Embryonic facial prominence (tissue), 1 donor: Measurements from ENCODE around the gene MAN2B2.
"Not testable (repeated sequence)": the region's sequence is repeated elsewhere in the genome, so short reads cannot be mapped to it uniquely, and the experiment has no call there.

ENCODE experiments used
- DNase-seq: peaks from one replicate; pipeline ENCODE4 v3.0.0-alpha.2; 2016; ENCODE audit errors: extremely low spot score

MAN2B2 gene

DNA sequence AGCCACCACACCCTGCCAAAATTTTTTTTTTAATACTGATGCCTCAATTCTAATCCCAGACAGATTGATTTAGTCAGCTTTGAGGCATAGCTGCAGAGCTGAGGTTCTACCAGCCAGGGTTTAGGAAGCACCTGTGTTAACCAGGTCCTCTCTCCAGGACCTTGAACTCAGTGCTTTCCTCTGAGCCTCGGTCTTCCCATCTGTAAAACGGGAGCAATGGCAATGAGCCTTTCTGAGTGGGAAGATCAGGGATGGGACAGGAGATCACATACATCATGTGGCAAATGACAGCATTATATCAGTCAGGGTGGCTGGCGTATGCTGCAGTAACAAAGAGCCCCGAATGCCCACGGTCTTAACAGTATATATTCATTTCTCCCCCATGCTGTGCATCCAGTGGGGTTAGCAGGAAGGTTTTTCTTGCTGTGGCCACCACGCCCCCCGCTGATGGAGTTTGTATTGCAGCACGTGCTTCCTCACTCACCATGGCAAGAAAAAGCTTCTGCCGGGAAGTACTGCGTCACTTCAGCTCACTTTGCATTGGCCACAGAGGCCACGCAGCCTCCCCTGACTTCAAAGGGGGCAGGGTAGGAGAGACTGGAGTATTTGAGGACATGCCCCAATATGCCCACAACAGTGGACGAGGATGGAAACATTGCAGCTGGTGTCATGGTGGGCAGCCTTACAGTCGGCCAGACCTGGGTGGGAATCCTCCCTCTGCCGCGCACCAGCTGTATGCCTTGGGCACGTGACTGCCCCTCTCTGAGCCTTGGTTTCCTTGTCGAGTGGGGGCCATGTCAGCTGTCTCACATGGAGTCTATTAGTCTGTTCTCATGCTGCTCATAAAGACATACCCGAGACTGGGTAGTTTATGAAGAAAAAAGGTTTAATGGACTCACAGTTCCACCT lies 41.4 kb downstream of the MAN2B2 start:
- no peak for DNase-seq

DNA sequence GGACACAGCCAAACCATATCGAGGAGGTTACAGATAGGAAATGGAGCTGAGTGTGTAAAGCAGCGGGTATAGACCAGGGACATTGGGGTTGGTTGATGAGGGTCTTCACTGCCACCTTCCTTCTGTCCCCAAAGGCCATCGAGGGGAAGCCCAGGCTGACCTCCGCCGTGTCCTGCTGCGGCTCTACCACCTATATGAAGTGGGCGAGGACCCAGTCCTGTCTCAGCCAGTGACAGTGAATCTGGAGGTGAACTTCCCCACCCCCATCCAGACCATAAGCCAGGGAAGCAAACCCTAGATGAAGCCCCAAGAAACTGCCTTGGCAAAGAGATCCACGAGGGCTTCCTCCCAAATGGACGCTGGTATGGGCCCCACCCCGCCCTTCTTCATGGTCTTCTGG lies 42.3 kb downstream of the MAN2B2 start:
- no peak for DNase-seq

DNA sequence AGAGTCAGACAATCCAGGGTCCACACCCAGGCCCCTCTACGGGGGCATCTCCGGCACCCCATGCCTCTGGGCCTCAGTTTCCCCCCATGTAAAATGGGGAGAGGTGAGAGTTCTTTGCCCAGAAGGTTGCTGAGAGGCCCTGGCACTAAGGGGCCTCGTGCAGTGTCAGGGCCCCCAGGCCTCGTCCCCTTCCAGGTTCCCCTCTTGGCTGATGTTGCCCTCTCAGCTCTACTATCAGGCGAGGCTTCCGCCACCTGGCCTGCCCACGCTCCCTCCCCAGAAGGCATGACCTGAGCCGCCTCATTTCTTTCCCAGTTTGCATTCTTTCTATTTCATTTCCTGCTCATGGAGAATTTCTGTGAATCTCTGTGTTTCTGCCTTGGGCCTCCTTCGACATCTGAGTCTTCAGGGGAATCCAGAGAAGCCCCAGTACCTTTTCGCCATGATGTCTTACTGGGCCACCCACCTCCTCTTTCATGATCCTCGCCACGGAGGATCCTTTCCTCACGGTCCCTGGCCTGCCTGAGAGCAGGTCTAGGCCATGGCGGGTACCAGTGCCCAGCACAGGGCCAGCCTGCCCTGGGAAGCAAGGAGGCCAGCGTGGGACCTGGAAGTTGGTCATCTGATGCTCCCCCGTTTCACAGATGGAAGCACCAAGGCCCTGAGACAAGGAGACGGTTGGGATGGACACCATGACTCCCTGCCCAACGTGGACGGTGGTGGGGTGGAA lies 43.6 kb downstream of the MAN2B2 start:
- DNase-seq, result no peak

DNA sequence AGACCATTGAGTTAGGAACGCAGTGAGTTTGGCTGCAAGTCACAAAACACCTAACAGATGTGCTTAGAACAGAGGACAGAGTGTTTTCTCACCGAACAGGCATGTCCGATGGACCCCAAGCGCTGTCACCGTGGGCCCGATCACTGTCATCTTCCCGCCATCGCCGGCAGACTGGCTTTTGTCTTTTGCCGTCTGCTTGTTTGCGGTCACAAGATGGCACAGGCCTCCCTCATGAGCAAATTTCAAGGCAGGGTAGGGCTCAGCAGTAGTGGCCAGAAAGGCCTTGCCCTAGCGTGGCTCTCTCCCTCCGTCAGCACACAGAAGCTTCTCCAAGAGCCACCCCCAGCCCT lies 44.1 kb downstream of the MAN2B2 start:
- DNase-seq, result no peak

DNA sequence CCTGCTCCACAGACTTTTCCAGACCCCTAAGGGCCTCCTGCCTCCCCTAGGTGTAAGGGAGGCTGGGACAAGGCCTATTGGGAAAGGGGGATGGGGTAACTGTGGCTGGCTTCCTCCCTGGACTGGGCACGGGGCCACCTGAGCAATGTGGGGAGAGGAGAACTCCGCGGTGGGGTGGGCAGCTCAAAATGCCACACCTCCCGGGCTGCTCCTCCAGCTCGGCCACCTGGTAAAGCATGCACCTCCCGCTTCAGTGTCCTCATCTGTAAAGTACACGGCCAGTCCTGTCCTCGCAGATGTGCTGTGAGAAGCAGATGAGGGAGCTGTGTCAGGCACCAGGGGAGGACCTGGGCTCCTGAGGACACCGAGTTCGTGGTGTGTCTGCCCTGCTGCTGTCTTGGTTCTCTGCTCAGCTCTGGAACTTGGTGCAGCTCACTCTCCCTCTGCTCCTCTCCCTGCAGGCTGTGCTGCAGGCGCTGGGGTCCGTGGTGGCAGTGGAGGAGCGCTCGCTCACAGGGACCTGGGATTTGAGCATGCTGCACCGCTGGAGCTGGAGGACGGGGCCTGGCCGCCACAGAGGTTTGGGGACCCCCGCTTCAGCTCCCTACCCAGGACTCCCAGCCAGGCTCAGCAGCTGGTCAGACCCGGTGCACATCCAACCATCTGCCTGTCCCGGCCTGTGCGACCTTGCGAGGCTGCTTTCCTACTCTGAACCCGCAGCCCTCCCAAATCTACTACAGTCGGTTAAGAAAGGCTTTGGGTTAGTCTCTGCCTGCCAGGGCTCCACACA lies 44.7 kb downstream of the MAN2B2 start:
- no peak for DNase-seq

DNA sequence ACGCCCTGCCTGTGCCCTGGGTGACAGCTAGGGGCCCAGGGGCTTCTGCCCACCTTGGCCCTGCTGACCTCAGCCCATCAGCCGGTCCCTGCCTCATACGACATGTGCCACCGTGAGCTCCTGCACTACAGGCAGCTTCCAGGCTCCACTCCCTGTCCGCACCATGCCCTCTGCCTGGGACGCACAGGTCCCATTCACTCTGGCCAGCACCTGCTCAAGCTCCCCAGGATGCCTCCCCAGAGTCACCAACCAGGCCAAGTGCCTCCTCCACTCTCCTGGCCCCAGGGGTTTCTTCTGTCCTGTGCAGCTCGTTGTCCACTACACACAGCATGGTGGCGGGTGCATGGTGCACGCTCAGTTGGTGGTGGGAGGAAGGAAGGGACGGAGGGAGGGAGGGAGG lies 45.3 kb downstream of the MAN2B2 start:
- DNase-seq, result no peak

DNA sequence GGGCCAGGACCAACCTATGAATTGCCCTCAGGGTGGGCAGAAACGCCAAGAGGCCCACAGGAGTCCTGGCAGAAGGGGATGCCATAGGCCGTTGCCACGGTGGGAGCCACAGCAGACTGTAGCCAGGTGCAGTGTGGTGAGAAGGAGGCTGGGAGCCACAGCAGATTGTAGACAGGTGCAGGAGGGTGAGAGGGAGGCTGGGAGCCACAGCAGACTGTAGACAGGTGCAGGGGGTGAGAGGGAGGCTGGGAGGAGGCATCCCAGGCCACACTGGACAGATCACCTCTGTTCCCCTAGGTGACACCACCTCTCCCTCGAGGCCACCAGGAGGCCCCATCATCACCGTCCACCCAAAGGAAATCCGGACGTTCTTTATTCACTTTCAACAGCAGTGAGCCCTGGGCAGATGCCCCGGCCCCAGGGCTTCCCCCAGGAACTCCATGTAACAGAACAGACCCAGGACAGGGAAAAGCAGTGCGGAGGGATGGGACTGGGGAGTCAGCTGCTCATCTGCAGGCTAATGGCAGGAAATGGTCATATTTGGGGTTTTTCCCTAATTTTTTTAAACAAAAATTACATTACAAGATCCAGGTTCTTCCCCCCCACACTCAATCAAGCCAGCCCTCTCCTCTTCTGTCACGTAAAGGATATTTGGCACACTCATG lies 46.0 kb downstream of the MAN2B2 start:
- DNase-seq, result no peak

DNA sequence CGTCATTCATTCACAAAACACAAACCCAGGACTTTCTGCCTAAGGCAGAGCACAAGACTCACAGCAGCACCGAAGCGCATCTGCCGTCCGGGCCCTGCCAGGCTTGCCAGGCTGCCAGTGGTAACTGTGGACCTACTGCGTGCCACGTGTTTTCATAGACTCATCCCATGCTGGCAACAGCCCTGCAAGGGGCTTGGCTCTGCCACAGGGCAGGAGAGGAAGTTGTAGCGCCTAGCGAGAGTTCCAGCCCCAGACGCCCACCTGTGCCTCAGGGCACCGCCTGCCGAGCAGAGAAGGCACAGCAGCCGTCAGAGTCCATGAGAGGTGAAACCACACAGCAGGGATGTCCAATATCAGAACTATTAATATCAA lies 46.6 kb downstream of the MAN2B2 start:
- no peak for DNase-seq

DNA sequence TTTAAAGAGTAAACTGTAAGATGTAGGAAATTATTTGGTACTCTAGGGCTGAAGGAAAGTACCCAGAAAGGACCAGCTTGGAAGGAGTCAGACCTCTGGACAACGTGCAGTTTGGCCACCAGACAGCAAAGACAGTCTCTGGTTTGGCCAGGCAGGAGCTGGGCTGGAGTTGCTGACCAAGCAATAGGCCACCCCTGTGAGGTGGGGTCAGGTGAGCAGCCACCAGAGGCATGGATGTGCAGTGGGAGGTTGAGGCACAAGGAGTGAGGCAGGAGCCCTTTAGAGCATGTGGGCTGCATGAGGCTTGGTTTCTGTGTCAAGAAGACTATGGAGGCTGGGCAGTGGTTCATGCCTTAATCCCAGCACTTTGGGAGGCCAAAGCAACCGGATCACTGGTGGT lies 47.8 kb downstream of the MAN2B2 start:
- DNase-seq, result no peak

DNA sequence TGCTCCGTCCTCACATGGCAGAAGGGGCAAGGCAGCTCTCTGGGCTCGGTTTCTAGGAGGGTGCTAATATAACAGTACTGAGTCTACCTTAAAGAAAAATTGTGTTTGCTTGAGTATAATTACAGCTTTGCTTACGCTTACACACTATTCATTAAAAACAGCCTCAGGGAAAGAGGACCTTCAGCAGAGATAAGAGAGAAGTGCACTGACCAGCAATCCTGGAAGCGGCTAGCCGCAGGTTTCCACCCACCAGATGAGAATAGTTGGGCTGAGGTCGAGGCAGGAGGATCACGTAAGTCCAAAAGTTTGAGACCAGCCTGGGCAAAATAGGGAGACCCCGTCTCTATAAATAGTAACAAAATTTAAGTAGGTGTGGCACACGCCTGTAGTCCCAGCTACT lies 50.3 kb downstream of the MAN2B2 start:
- no peak for DNase-seq

DNA sequence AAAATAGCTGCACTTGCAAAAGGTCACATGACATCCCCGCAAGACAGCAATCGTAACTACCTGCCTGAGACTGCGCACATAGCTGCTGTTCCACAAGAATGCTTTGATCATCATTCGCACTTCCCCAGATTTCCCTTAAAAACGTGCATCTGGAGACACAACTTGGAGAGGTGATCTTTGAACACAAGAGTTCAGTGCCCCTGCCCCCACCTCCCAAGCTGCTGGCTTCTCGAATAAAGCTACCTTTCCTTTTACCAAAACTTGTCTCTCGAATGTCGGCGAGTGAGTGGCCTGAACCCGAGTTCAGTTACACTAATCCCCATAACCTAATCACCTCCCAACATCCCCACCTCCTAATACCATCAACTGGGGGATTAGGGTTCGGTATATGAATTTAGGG lies 51.1 kb downstream of the MAN2B2 start:
- DNase-seq, result no peak

DNA sequence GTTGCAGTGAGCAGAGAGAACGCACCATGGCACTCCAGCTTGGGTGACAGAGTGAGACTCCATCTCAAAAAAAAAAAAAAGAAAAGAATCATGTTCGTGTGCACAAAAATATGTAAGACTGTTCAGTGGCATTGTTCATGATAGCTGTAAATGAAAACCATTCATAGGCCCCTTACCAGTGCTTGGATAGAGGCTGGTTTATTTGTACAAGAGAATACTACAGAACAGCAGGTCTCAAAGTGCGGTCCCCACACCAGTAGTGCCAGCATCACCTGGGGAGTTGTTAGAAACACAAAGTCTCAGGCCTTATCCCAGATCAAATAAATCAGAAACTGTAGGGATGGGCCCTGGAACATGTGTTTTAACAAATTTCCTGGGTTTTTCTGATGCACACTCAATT lies 52.8 kb downstream of the MAN2B2 start:
- DNase-seq, result no peak

DNA sequence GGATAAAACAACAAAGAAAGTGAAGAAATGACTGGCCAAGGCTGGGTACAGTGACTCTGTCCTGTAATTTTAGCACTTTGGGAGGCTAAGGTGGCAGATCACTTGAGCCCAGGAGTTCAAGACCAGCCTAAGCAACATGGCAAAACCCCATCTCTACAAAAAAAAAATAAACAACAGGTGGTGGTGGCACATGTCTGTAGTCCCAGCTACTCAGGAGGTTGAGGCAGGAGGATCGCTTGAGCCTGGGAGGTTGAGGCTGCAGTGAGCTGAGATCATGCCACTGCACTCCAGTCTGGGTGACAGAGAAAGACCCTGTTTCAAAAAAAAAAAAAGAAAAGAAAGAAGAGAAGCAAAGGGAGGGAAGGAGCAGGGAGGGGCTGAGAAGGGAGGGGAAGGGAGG lies 53.5 kb downstream of the MAN2B2 start:
- DNase-seq, result not testable (repeated sequence)

DNA sequence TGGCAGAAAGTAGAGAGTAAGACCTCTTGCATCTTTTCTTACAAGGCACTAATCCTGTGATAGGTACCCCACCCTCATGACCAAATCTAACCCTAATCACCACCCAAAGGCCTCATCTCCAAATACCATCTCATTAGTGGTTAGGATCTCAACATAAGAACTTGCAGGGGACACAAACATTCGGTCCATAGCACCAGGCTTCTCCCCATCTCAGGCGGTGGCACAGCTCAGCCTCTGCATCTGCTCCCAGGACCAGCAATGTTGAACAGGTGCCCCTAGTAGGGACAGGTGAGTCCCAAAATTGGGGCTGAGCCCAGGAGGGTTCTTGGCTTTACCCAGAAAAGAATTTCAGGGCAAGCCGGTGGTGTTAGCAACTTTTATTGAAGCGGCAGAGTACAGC lies 57.1 kb downstream of the MAN2B2 start:
- DNase-seq, result no peak

DNA sequence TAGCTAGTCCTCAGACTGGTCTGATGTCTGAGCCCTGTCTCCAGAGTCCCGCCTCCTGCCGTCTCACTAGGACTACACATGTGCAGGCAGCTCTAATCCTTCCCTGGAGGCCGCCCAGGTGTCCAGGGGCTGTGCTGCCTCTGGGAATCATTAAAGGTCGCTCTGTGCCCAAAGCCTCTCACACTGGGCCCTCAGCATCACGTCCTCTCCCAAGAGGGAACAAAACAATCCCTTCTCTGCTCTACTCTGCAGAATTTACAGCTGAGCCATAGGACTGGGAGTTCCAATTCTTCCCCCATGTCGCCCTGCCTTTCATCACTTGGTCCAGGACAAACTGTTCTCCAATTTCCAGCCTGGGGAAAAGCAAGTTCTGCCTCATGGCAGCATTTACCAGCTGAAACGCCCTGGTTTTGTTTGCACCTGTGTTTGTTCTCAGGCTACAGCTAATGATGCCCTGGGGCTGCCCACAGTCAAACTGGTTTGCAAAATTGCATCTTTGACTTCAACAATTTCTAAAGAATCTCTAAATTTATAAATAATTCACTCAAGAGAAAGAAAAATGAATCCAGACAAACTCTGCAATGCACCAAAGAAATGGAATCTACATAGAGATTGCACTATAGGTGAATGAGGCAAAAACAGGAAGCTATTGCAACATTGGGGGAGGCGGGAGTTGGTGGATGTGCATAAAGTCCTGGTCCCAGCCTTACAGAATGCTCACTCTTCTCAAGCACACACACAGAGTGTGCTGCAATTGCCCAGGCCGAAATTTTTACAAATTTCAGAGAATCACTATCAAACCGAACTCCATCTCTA lies 58.3 kb downstream of the MAN2B2 start:
- no peak for DNase-seq

DNA sequence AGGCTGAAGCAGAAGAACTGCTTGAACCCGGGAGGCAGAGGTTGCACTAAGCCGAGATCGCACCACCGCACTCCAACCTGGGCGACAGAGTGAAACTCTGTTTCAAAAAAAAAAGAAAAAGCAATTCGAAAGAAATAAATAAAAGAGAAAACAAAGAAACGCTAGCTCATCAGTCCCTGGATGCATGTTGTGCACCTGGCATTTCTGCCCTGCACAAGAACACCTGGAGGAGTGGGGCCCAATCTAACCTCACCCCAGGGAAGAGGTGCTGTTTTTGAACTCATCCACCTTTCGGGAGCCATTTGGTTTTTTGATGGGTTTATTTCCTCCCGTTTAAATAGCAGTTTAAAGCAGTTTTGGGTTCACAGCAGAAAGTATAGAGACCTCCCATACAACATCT lies 59.8 kb downstream of the MAN2B2 start:
- DNase-seq, result no peak

DNA sequence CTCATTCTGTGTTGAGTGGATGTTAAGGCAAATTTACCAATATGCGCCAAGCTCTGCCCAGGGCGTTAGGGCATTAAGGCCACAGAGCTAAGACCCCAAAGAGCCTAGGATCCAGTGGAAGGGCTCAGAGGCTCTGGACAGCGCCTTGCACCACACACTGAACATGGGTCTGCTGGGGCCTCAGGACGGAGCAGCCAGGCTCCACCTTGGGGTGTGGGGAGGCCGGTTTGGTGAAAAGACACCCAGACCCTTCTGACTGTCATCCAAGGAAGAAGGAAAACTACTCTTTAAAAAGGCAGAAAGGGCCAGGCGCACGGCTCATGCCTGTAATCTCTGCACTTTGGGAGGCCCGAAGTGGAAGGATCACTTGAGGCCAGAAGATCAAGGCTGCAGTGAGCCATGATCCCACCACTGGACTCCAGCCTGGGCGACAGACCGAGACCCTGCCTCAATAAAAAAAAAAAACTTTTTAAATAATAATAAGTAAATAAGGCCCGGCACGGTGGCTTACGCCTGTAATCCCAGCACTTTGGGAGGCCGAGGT lies 64.2 kb downstream of the MAN2B2 start:
- DNase-seq, result no peak

DNA sequence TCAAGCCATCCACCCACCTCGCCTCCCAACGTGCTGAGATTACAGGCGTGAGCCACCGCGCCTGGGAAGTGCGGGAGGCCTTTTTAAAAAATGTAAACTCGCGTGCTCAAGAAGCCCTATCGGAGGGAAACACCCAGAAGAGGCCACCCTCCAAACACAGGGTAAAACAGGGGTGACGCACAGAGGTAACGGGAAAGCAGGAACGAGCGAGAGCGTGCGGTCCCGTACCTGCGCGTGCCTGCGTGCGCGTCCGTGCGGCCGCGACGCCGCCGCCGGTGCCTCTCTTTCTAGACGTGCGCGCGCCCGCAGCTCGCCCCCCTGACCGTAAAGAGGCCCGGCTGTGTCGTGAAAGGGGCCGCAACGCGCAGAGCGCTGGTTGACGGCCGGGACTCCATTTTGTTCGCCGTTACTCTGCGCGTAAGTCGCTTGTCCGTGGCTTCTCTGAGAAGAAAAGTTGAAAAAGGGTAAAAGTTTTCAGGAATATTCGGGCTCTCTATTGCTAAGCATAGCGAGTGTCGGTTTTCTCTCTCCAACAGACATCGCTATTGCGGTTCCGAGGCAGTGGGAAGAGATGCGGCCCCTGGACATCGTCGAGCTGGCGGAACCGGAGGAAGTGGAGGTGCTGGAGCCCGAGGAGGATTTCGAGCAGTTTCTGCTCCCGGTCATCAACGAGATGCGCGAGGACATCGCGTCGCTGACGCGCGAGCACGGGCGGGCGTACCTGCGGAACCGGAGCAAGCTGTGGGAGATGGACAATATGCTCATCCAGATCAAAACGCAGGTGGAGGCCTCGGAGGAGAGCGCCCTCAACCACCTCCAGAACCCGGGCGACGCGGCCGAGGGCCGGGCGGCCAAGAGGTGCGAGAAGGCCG lies 65.5 kb downstream of the MAN2B2 start, which contains the start of gene MRFAP1:
MRFAP1 (plus strand) TSS at position 394 of the 872 bp plus-strand sequence; CDS start at position 572, 178 bp downstream.
- DNase-seq, result peak; percentile 91

DNA sequence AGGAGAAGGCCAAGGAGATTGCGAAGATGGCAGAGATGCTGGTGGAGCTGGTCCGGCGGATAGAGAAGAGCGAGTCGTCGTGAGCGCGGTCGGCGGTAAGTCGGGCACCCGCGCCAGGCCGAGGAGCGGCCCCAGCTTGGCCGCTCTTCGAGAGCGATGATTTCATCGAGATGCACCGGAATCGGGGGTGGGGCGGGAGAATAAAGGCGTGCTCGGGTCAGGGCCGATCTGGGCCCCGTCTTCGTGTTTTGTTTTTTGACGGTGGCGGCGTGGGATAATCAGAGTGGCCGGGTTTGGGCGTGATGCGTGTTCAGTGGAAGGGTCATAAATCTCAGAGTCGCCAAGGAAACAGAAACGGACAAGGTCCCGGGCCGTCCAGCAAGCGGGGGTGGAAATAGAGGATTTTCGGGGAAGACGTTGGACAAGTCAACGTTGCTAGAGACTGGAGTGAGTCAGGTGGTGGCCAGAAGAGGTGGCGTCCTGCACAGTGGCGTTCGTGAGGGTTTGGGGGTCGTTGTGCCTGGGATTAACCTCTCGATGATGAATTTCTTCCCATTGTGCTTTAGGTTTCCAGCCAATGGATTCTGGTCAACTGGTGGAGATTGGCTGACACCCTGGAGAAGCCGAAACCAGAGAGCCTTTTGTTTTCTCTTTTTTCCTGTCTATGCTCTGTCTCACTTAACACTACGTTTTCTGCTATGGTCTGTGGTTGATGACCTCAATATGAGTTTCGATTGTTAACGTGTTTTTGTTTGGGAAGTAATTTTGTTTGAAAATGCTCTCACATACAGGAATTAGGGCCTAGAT lies 66.4 kb downstream of the MAN2B2 start:
- no peak for DNase-seq
